H9 (cell line): Measurements from ENCODE around the gene MARF1. TPM values are rescaled to one million over a fixed set of nuclear protein-coding genes. Genes with fewer than 3 reads are reported as not detected.

Source experiments
- DNase-seq: peaks from one replicate; pipeline ENCODE4 v3.0.0-alpha.2; 2017
- H2AFZ ChIP-seq: one replicate; pipeline ENCODE4 v1.6.1; 2013; ENCODE audit warnings: mild to moderate bottlenecking, low read length, control low read depth, moderate library complexity
- H2AK5ac ChIP-seq: 2 replicates; pipeline ENCODE4 v1.6.1; 2013; ENCODE audit warnings: low read length, control low read depth, mixed read lengths; ENCODE audit not compliant: insufficient read length
- H2BK120ac ChIP-seq: one replicate; pipeline ENCODE4 v1.6.1; 2013; ENCODE audit warnings: low read depth, mild to moderate bottlenecking, low read length, control low read depth, inconsistent platforms; ENCODE audit not compliant: poor library complexity, severe bottlenecking
- H2BK12ac ChIP-seq: 2 replicates; pipeline ENCODE4 v1.6.1; 2013; ENCODE audit warnings: low read length, control low read depth, mixed read lengths, low read depth; ENCODE audit not compliant: insufficient read length
- H2BK15ac ChIP-seq: 2 replicates; pipeline ENCODE4 v1.6.1; 2013; ENCODE audit warnings: low read depth, low read length, control low read depth
- H2BK20ac ChIP-seq: one replicate; pipeline ENCODE4 v1.6.1; 2013; ENCODE audit warnings: low read depth, mild to moderate bottlenecking, low read length, control low read depth, inconsistent platforms; ENCODE audit not compliant: poor library complexity, severe bottlenecking
- H2BK5ac ChIP-seq: 2 replicates; pipeline ENCODE4 v1.6.1; 2013; ENCODE audit warnings: low read length, control low read depth, mixed read lengths; ENCODE audit not compliant: insufficient read length
- H3K14ac ChIP-seq: 2 replicates; pipeline ENCODE4 v1.6.1; 2013; ENCODE audit warnings: low read length, control low read depth; ENCODE audit not compliant: insufficient read depth
- H3K18ac ChIP-seq: 2 replicates; pipeline ENCODE4 v1.6.1; 2013; ENCODE audit warnings: low read depth, mild to moderate bottlenecking, mixed read lengths, low read length, control low read depth; ENCODE audit not compliant: insufficient read length
- H3K23ac ChIP-seq: 2 replicates; pipeline ENCODE4 v1.6.1; 2013; ENCODE audit warnings: low read length, control low read depth, mixed read lengths, low read depth; ENCODE audit not compliant: insufficient read length
- H3K23me2 ChIP-seq: 2 replicates; pipeline ENCODE4 v1.6.1; 2013; ENCODE audit warnings: low read depth, mild to moderate bottlenecking, mixed read lengths, low read length, control low read depth; ENCODE audit not compliant: insufficient read length, poor library complexity, severe bottlenecking
- H3K27ac ChIP-seq: 2 replicates; pipeline ENCODE4 v1.5.1; 2013; ENCODE audit warnings: low read length, control low read depth, mixed read lengths, low read depth; ENCODE audit not compliant: insufficient read length
- H3K27me3 ChIP-seq: 2 replicates; pipeline ENCODE4 v1.6.1; 2013; ENCODE audit warnings: low read length, control low read depth, inconsistent platforms; ENCODE audit not compliant: insufficient read depth
- H3K4ac ChIP-seq: 2 replicates; pipeline ENCODE4 v1.6.1; 2013; ENCODE audit warnings: low read depth, mild to moderate bottlenecking, control low read depth, inconsistent platforms, low read length, moderate library complexity
- H3K4me1 ChIP-seq: 2 replicates; pipeline ENCODE4 v1.6.1; 2013; ENCODE audit warnings: low read length, control low read depth, inconsistent platforms; ENCODE audit not compliant: insufficient read depth
- H3K4me2 ChIP-seq: 2 replicates; pipeline ENCODE4 v1.6.1; 2013; ENCODE audit warnings: low read length, control low read depth, mixed read lengths; ENCODE audit not compliant: insufficient read length, insufficient read depth
- H3K56ac ChIP-seq: 2 replicates; pipeline ENCODE4 v1.6.1; 2013; ENCODE audit warnings: low read depth, mild to moderate bottlenecking, mixed read lengths, low read length, control low read depth; ENCODE audit not compliant: insufficient read length
- H3K79me1 ChIP-seq: 2 replicates; pipeline ENCODE4 v1.6.1; 2013; ENCODE audit warnings: low read depth, mild to moderate bottlenecking, moderate library complexity, low read length, control low read depth, inconsistent platforms; ENCODE audit not compliant: insufficient read depth, poor library complexity, severe bottlenecking
- H3K79me2 ChIP-seq: 2 replicates; pipeline ENCODE4 v1.6.1; 2013; ENCODE audit warnings: low read length, control low read depth, inconsistent platforms; ENCODE audit not compliant: insufficient read depth
- H3K9ac ChIP-seq: 2 replicates; pipeline ENCODE4 v1.6.1; 2013; ENCODE audit warnings: low read length, control low read depth, mixed read lengths; ENCODE audit not compliant: insufficient read length; ENCODE audit errors: extremely low read depth
- H3K9me3 ChIP-seq: one replicate; pipeline ENCODE4 v1.6.1; 2013; ENCODE audit warnings: low read depth, low read length, inconsistent platforms; ENCODE audit not compliant: control insufficient read depth
- H3T11ph ChIP-seq: one replicate; pipeline ENCODE4 v1.6.1; 2013; ENCODE audit warnings: mild to moderate bottlenecking, low read length, control low read depth, inconsistent platforms
- H4K20me1 ChIP-seq: one replicate; pipeline ENCODE4 v1.6.1; 2013; ENCODE audit not compliant: control insufficient read depth, insufficient read length, insufficient read depth
- H4K5ac ChIP-seq: 2 replicates; pipeline ENCODE4 v1.6.1; 2013; ENCODE audit warnings: low read depth, mild to moderate bottlenecking, mixed read lengths, low read length, control low read depth; ENCODE audit not compliant: insufficient read length
- H4K8ac ChIP-seq: replicated peaks from 2 replicates; pipeline ENCODE4 v1.6.1; 2013; ENCODE audit warnings: low read length, control low read depth, mixed read lengths, low read depth; ENCODE audit not compliant: insufficient read length
- H4K91ac ChIP-seq: 2 replicates; pipeline ENCODE4 v1.6.1; 2013; ENCODE audit warnings: low read depth, mild to moderate bottlenecking, moderate library complexity, mixed read lengths, low read length, control low read depth; ENCODE audit not compliant: insufficient read length
- H3K27ac Mint-ChIP-seq, 3 experiments: 2 replicates in 2 of 3; 3 replicates in 1 of 3; pipeline ENCODE4 v1.8.0; 2020 to 2021; ENCODE audit warnings: mixed read lengths in 3 of 3, mild to moderate bottlenecking in 1 of 3, moderate library complexity in 1 of 3
- H3K27me3 Mint-ChIP-seq: 2 replicates; pipeline ENCODE4 v1.8.0; 2021; ENCODE audit warnings: low read depth, mild to moderate bottlenecking, moderate library complexity, mixed read lengths
- H3K36me3 Mint-ChIP-seq, 3 experiments: 2 replicates in 2 of 3; 3 replicates in 1 of 3; pipeline ENCODE4 v1.8.0; 2020 to 2021; ENCODE audit warnings: low read depth in 3 of 3, mixed read lengths in 3 of 3; ENCODE audit not compliant: insufficient read depth in 1 of 3
- H3K4me1 Mint-ChIP-seq, 2 experiments: 2 replicates each; pipeline ENCODE4 v1.8.0; 2020; ENCODE audit warnings: mixed read lengths in 2 of 2
- H3K4me3 Mint-ChIP-seq, 2 experiments: 2 replicates in 1 of 2; 3 replicates in 1 of 2; pipeline ENCODE4 v1.8.0; 2020 to 2021; ENCODE audit warnings: mild to moderate bottlenecking in 2 of 2, mixed read lengths in 2 of 2, moderate library complexity in 1 of 2
- H3K9me3 Mint-ChIP-seq, 2 experiments: 2 replicates in 1 of 2; 3 replicates in 1 of 2; pipeline ENCODE4 v1.8.0; 2020; ENCODE audit warnings: mild to moderate bottlenecking in 2 of 2, mixed read lengths in 2 of 2, moderate library complexity in 1 of 2
- CTCF ChIP-seq: fragments of 200-600 bp; sonication (generic); conservative IDR thresholded peaks from 3 replicates; pipeline ENCODE4 v1.8.0; 2021; ENCODE audit warnings: antibody characterized with exemption, mild to moderate bottlenecking
- WGBS: extraction: QIAGEN DNeasy Blood & Tissue Kit; methylation state at CpG from one replicate; pipeline ENCODE4 v1.1.7; 2013; ENCODE audit warnings: missing lambda C conversion rate, low lambda C conversion rate, mixed read lengths; ENCODE audit not compliant: insufficient read length; ENCODE audit errors: extremely low coverage; 5-methylcytosine and 5-hydroxymethylcytosine counted together
- total RNA-seq: library from RNA; stranded (reverse); gene quantifications from 2 replicates; pipeline ENCODE4 v1.2.1, GENCODE V29; 2021

The MARF1 gene
- total RNA-seq, 1 experiment from 2014 or later, result 23.3 TPM

GRCh38 chr16:15606518-15607220, 36.3 kb downstream of the MARF1 start:
- peaks cover 20 to 76% (median 55%) of the 10 kb centered on the region in 3 experiments; a peak in 6 of 7 replicates for H3K36me3 Mint-ChIP-seq
- WGBS, result no CpG with 5 or more reads among the region's 5 CpGs
- H2AK5ac ChIP-seq, result no peak overlapping the region

More at GRCh38 chr16:15606518-15607220, 36.3 kb downstream of the MARF1 start:
- Mint-ChIP-seq H3K9me3 (no peaks in the 10 kb centered on the region), H3K4me3 (no peak overlapping the region), H3K27me3 (no peaks in the 10 kb centered on the region), H3K27ac (peak overlapping the region; percentile 24 to 64 (median 41); a peak in 5 of 7 replicates), H3K4me1 (peaks cover 3 to 11% of the 10 kb centered on the region in 2 experiments)
- Histone ChIP-seq H4K5ac (no peak overlapping the region), H2BK120ac (no peak overlapping the region), H3K23me2 (no peaks in the 10 kb centered on the region), H3K9ac (no peak overlapping the region), H2BK20ac (no peak overlapping the region), H3K23ac (no peak overlapping the region), H3K79me2 (no peaks in the 10 kb centered on the region), H3K14ac (no peak overlapping the region), H3K4me1 (no peaks in the 10 kb centered on the region), H2BK5ac (no peak overlapping the region), H3K9me3 (no peaks in the 10 kb centered on the region), H2BK12ac (no peak overlapping the region), H3K56ac (no peak overlapping the region), H3K27me3 (no peaks in the 10 kb centered on the region), H3K27ac (no peak overlapping the region), H3K18ac (no peak overlapping the region), H4K20me1 (no peaks in the 10 kb centered on the region), H2AFZ (no peak overlapping the region), H3K4me2 (no peak overlapping the region), H4K91ac (no peak overlapping the region), H3K79me1 (no peaks in the 10 kb centered on the region), H2BK15ac (no peak overlapping the region), H3K4ac (no peak overlapping the region), H4K8ac (no peak overlapping the region), H3T11ph (no peak overlapping the region)
- no peak for TF ChIP-seq CTCF
- DNase-seq, result no peak
